Fibroblast of mammary gland (primary cell): ENCODE measurements around the gene ZNF44.

ENCODE experiments used
- DNase-seq: peaks from one replicate; pipeline ENCODE4 v3.0.0-alpha.2; 2010; ENCODE audit warnings: low read depth
- H3K4me3 ChIP-seq: 2 replicates; pipeline ENCODE4 v1.5.1; 2011; ENCODE audit warnings: low read depth, mild to moderate bottlenecking, low read length, moderate library complexity; ENCODE audit not compliant: control insufficient read depth
- TF ChIP-seq, protein P1 (sequence below): conservative IDR thresholded peaks from 2 replicates; pipeline ENCODE4 v1.5.1; 2011; ENCODE audit warnings: low read depth, low read length, inconsistent platforms; ENCODE audit not compliant: control insufficient read depth, insufficient read depth

ZNF44 gene

DNA sequence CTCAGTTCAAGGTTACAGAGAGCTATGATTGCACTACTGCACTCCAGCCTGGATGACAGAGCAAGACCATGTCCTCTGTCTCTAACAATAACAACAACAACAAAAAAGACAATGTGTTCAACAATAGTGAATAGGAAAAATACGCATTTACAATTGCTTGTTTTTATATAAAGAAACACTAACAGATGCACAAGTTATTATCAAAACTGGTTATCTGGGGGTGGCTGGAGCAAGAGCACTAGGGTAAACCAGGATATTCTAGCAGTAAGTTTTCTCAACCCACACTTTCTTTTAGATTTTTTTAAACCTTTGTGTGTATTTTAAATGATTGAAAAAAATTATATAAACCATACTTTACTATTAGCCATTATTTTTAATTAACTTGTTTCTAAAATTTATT lies 33.1 kb downstream of the ZNF44 start:
- no peak overlapping the region for H3K4me3 ChIP-seq
- DNase-seq = no peak
- TF ChIP-seq, protein P1, sequence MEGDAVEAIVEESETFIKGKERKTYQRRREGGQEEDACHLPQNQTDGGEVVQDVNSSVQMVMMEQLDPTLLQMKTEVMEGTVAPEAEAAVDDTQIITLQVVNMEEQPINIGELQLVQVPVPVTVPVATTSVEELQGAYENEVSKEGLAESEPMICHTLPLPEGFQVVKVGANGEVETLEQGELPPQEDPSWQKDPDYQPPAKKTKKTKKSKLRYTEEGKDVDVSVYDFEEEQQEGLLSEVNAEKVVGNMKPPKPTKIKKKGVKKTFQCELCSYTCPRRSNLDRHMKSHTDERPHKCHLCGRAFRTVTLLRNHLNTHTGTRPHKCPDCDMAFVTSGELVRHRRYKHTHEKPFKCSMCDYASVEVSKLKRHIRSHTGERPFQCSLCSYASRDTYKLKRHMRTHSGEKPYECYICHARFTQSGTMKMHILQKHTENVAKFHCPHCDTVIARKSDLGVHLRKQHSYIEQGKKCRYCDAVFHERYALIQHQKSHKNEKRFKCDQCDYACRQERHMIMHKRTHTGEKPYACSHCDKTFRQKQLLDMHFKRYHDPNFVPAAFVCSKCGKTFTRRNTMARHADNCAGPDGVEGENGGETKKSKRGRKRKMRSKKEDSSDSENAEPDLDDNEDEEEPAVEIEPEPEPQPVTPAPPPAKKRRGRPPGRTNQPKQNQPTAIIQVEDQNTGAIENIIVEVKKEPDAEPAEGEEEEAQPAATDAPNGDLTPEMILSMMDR = no peak

DNA sequence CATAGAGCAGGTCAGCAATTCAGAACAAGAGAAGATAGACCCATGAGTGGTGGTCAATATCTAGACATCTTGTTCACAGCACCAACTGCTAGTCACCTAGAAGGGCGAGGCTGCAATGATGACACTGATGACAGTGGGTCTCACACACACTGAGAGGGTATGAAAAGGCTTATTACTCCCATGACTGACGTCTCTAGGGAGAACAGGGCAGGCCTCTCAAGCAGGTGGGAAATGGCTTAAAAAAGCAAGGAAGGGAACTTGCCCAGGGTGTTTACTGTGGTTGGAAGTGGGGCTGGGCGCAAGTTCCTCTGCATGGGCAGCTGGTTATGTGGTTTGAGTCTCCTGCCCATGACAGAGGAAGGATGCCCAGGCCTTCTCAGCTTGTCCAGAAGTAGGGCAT lies 33.8 kb downstream of the ZNF44 start:
- TF ChIP-seq, protein P1 = no peak
- H3K4me3 ChIP-seq = no peak overlapping the region
- DNase-seq = no peak

DNA sequence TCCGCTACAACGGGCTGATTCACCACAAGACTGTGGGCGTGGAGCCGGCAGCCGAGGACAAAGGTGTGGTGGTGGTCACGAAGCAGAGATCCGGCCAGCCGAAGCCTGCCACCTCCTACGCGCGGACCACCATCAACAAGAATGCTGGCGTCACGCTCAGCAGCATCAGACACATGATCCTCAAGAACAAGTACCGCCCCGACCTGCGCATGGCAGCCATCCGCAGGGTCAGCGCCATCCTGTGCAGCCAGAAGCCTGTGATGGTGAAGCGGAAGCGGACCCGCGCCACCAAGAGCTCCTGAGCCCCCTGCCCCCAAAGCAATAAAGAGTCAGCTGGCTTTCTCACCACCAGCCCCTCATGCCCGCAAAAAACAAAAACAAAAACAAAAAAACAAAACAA lies 34.4 kb downstream of the ZNF44 start:
- TF ChIP-seq, protein P1 = no peak
- no peak for DNase-seq
- H3K4me3 ChIP-seq = no peak overlapping the region

DNA sequence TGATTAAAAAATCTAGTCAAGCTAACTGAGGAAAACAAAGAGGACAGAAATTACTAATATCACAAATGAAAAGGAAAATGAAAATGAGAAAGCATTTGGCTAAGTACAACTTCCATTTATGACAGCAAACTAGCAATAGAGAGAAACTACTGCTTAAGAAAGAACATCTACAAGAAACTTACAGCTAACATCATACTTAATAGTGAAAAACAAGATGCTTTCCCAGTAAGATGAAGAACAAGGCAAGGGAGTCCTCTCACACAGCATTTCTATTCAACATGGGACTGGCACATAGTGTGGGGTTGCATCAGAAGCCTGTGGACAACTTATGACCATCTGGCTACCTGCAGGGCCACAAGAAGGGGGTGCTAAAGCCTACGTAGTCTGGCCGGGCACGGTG lies 39.3 kb downstream of the ZNF44 start:
- TF ChIP-seq, protein P1 = no peak
- H3K4me3 ChIP-seq = no peak overlapping the region
- DNase-seq = no peak

DNA sequence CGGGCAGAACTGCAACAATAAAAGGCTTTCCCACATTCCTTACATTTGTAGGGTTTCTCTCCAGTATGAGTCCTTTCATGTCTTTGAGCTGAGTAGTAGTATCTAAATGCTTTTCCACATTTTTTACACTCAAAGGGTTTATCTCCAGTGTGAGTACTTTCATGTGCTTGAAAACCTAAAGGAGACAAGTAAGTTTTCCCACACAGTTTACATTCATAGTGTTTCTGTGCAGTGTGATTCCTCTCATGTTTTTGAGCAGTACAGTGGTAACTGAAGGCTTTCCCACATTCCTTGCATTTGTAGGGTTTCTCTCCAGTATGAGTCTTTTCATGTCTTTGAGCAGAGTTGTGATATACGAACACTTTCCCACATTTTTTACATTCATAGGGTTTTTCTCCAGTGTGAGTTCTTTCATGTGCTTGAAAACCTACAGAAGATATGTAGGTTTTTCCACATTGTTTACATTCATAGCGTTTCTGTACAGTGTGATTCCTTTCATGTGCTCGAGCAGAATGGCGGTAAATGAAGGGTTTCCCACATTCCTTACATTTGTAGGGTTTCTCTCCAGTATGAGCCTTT lies 47.0 kb downstream of the ZNF44 start:
- TF ChIP-seq, protein P1 = no peak
- H3K4me3 ChIP-seq = no peak overlapping the region
- no peak for DNase-seq

DNA sequence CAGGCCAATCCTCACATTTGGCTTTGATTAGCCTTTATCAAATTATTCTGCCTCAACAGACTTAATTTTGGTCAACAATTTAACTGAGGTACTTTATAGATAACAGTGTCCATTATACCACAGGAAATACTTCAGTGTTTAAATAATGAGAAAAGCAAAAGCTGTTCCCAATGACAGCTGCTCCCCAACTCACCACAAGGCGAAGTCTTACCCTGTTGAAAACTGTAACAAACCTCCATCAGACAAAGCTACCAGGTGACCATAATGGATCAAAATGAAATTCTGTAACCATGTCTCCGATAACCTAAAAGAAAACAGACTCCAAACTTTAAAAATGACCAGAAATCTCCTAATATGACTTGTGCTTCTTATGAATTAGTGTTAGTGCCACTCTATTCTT lies 50.3 kb downstream of the ZNF44 start:
- no peak for DNase-seq
- no peak overlapping the region for H3K4me3 ChIP-seq
- TF ChIP-seq, protein P1 = no peak
